ENCODE data around the gene MOV10L1.

The MOV10L1 gene

DNA sequence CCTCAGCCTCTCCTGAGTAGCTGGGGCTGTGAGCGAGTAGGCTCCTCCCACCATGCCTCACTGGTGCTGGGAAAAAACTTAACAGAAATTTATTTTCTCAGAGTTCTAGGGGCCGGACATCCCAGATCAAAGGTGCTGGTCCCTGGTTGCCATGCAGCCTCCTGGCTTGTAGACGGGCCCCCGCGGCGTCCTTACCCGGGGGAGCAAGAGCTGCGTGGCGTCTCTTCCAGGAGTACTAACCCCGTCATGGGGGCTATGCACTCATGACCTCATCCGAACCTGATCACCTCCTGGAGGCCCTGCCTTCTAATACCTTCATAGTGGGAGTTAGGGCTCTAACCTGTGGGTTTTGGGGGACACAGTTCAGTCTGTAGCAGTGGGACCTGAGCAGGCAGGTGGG, 98.5 kb downstream of the MOV10L1 start:
- Histone ChIP-seq H3K36me3 (ENCODE audit: insufficient read depth, low read length) (no peaks in the 10 kb centered on the region; the same call in 1 of the 2 replicates), H3K4me1 (ENCODE audit: insufficient read depth, low read length) (peaks cover 13% of the 10 kb centered on the region; the same call in 1 of the 2 replicates)

DNA sequence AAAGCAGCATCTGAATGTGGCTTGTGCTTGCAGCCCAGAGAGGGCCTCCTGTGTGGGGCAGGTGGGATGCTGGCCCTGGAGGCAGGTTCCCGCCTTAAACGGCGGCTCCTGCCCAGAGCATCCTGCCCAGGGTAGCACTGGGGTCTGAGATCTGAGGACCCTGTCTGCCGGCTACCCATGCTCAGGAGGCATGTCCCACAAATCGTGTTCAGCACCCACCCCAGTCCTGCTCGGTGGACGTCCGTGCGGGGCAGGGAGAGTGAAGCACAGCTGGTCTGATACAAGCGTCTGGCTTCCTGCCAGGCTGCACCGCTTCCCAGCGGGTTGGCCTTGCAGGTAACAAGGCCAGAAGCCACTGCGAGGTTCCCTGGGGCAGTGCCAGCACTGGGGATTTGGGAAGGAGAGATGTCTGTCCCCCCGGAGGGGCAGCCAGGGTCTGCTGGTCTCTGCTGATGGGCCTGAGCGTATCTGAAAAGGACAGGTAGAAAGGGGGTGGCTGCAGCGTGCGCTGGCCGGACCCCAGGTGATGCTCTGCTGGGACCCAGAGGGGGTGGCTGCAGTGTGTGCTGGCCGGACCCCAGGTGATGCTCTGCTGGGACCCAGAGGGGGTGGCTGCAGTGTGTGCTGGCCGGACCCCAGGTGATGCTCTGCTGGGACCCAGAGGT, 99.5 kb downstream of the MOV10L1 start:
- H3K36me3 ChIP-seq (ENCODE audit: insufficient read depth, low read length): no peaks in the 10 kb centered on the region; the same call in 1 of the 2 replicates
- H3K9ac ChIP-seq (ENCODE audit: low read depth, low read length): no peak overlapping the region
- H3K4me1 ChIP-seq (ENCODE audit: insufficient read depth, low read length): peaks cover 4% of the 10 kb centered on the region; the same call in 1 of the 2 replicates
- no peaks in the 10 kb centered on the region for H3K9me3 ChIP-seq (ENCODE audit: control insufficient read depth, insufficient read depth, low read length)

More for the DNA sequence above, 98.5 kb downstream of the MOV10L1 start:
- H3K9me3 ChIP-seq (ENCODE audit: control insufficient read depth, insufficient read depth, low read length): no peaks in the 10 kb centered on the region
- H3K9ac ChIP-seq (ENCODE audit: low read depth, low read length): no peak overlapping the region

DNA sequence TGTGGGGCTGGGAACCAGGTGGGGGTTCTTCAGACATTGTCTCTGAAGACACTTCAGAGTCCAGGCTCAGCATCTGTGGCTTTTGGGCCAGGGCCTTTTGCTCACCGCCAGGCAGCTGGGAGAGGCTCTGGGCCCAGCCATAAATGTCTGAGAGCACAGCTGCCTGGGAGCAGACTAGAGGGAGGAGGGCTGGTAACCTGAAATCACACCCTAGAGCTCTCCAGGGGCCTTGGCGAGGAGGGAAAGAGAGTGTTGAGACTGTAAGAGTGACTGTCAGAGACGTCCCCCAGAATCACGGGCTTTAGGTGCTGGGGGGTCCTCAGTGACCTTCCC, 100.0 kb downstream of the MOV10L1 start:
- Histone ChIP-seq H3K36me3 (ENCODE audit: insufficient read depth, low read length) (no peaks in the 10 kb centered on the region; the same call in 1 of the 2 replicates), H3K9me3 (ENCODE audit: control insufficient read depth, insufficient read depth, low read length) (no peaks in the 10 kb centered on the region), H3K4me1 (ENCODE audit: insufficient read depth, low read length) (peaks cover 4% of the 10 kb centered on the region; the same call in 1 of the 2 replicates), H3K9ac (ENCODE audit: low read depth, low read length) (peak overlapping the region; percentile 78; the same call in 1 of the 2 replicates)

DNA sequence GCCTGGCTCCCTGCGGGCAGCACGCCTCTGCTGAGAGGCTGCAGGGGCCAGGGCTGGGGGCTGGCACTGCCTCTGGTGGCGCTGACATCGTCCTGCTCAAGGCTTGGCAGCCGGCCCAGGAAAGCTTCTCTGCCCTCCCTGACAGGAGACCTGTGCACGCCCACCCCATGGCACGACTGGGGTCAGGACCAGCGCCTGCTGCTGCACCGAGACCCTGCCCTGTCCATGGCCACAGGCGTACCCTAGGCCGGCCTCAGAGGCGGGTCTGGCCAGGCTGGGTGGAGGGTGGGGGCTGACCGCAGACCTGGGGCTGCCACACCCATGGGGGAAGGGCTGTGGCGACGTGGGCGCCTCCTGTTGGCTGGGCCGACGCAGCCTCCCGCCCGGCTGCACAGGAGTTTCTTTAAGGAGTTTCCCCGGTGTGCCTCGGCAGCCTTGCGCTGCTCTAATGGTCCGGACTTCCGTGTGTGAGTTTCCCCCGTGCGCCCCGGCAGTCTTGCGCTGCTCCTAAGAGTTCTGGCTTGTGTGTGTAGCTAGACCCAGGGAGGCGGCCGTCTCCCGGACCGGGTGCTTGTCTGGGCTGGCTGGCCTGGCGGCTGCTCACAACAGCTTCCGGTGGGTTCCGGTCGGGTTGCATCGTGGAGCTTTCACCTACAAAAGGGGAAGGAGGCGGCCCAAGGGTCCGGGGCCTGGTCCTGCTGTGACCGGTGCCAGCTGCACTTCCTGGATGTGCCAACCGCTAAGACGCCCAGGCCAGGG, 100.6 kb downstream of the MOV10L1 start:
- Histone ChIP-seq H3K4me1 (ENCODE audit: insufficient read depth, low read length) (peaks cover 4% of the 10 kb centered on the region; the same call in 1 of the 2 replicates), H3K36me3 (ENCODE audit: insufficient read depth, low read length) (no peaks in the 10 kb centered on the region; the same call in 1 of the 2 replicates), H3K9me3 (ENCODE audit: control insufficient read depth, insufficient read depth, low read length) (no peaks in the 10 kb centered on the region), H3K9ac (ENCODE audit: low read depth, low read length) (peak overlapping the region; percentile 78)

DNA sequence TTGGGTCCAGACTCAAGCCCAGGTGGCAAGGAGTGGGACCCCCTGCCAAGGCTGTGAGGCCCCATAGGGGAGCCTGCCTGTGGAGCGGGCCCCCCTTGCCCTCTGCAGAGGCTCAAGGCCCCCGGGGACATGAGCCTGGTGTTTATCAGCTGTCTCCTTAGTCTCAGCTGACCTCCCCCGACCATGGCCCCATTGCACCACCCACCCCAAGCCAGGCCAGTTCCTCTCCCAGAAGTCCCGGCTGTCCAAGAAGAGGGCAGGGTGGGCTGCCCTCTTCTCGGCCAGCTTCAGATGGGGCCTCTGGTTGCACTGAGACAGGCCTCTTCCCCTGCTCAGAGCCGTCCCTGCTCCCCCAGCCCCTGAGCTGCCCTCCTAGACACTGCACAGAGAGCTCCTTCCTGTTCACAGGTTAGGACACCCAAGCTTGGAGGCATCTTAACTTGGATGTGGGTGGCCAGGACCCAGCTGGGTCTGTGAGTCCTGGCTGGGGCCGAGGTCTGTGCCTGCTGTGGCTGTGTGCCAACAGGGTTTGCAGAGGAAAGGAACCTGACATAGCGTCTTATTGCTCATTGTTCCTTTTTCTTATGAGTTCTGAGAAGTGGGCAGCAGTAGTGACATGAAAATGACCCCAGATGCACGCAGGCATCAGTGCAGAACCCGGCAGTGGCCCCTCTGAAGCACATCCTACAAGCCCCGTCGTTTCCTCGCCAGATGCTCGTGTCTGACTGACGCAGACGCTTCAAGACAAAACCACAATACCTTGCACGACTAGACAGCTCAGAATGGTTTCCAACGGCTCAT, 101.3 kb downstream of the MOV10L1 start:
- Histone ChIP-seq H3K36me3 (ENCODE audit: insufficient read depth, low read length) (no peaks in the 10 kb centered on the region; the same call in 1 of the 2 replicates), H3K9ac (ENCODE audit: low read depth, low read length) (peak overlapping the region; percentile 78), H3K4me1 (ENCODE audit: insufficient read depth, low read length) (peaks cover 4% of the 10 kb centered on the region; the same call in 1 of the 2 replicates), H3K9me3 (ENCODE audit: control insufficient read depth, insufficient read depth, low read length) (no peaks in the 10 kb centered on the region)

DNA sequence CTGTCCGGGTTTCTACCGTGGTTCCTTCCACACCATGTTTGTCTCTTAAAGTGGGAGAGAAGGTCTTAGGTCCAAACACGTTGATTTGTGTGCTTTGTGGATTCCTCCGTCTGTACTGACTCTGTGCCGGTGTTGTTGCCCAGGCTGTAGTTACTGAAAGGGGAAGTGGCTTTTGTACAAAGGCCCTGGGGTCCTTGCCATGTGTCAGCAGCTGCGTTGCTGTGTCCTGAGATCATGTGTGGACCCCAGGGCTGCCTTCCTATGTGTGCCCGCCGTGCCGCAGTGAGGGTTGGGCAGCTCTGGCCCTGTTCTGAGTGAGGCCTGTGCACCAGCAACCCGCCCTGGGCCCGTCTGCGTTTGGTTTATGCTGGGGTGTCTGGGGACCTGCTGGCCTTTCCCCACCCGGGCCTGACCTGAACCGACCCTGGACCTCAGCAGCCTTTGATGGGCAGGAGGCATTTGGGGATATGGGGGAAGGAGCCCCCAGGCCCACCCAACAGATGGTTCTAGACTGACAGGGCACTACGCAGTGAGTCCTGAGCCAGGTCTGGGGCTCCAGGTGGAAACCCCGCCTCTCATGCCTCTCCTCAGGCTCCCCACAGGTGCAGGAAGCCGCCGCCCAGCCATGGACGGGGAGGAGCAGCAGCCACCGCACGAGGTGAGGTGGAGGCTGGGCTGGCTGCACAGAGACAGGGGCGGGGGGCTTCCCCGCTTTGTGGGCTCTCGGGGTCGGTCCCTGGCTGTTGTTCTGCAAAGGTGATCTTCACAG, 102.8 kb downstream of the MOV10L1 start:
- no peaks in the 10 kb centered on the region; the same call in 1 of the 2 replicates for H3K36me3 ChIP-seq (ENCODE audit: insufficient read depth, low read length)
- peaks cover 4% of the 10 kb centered on the region; the same call in 1 of the 2 replicates for H3K4me1 ChIP-seq (ENCODE audit: insufficient read depth, low read length)
- H3K9me3 ChIP-seq (ENCODE audit: control insufficient read depth, insufficient read depth, low read length): no peaks in the 10 kb centered on the region
- no peak overlapping the region for H3K9ac ChIP-seq (ENCODE audit: low read depth, low read length)

DNA sequence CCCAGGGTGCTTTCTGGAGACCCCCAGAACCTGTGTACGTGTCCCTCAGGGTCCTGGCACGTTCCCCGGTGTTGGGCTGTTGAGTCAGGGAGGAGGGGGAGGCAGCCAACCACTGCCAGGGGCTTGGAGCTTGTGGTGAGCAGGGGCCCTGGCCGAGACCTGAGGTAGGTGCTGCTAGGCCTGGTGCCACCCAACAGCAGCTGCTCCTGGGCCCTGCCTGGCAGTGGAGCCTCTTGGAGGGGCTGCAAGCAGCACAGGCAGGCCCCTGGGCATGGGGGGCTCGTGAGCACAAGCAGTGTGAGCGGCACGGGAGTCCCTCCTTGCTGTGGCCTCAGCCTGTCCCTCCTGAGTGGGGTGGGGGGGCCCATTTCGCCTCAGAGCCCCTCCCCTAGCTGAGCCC, 103.8 kb downstream of the MOV10L1 start:
- Histone ChIP-seq H3K9ac (ENCODE audit: low read depth, low read length) (no peak overlapping the region), H3K36me3 (ENCODE audit: insufficient read depth, low read length) (no peaks in the 10 kb centered on the region; the same call in 1 of the 2 replicates), H3K4me1 (ENCODE audit: insufficient read depth, low read length) (peaks cover 4% of the 10 kb centered on the region; the same call in 1 of the 2 replicates), H3K9me3 (ENCODE audit: control insufficient read depth, insufficient read depth, low read length) (no peaks in the 10 kb centered on the region)

DNA sequence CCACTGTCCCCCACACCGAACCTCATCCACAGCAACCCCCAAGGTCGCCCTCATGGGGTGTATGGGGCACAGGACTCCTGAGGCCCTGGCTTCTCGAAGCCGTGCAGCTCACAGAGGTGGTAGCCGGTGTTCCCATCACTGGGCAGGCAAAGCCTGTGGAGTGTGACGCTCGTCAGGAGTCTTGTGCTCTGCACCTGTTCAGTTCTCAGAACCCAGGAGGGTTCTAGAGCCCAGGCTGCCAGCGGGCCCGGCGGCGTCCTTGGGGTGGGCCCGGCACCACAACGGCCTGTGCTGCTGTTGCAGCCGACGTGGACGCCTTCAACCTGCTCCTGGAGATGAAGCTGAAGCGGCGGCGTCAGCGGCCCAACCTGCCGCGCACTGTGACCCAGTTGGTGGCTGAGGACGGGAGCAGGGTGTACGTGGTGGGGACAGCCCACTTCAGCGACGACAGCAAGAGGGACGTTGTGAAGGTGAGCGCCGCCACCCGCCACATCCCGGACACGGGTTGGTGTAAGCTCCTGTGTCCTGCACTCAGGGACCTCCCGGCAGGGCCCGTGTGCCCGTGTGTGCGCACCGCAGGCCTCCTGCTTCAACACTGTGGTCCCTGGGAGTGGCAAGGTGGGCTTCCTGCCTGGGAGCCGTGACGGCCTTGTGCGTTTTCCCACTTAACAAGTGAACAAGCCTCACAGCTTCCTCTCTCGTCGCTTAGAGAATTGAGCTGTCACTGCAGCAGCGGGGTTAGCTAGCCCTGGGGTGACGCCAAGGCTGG, 104.4 kb downstream of the MOV10L1 start:
- Histone ChIP-seq H3K36me3 (ENCODE audit: insufficient read depth, low read length) (no peaks in the 10 kb centered on the region), H3K4me1 (ENCODE audit: insufficient read depth, low read length) (peaks cover 4% of the 10 kb centered on the region; the same call in 1 of the 2 replicates), H3K9ac (ENCODE audit: low read depth, low read length) (no peak overlapping the region), H3K9me3 (ENCODE audit: control insufficient read depth, insufficient read depth, low read length) (no peaks in the 10 kb centered on the region)

DNA sequence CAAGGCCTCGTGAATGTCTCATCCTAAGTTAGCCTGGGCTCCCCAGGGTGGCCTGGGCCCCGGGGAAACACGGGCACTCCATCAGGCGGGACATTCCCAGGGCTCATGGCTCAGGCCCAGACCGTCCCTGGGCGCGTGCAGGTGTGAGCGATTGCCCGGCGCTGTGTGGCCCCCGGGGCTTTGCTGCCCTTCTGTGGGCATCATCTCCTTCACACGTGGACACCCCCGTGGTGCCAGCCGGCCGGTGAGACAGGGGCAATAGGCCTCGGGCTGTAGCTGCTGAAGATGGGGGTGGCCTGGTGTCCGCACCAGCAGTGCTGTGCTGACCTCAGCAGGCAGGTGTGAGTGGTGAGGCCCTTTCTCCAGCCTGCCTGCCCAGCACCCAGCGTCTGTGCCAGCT, 106.5 kb downstream of the MOV10L1 start:
- Histone ChIP-seq H3K4me1 (ENCODE audit: insufficient read depth, low read length) (no peaks in the 10 kb centered on the region), H3K36me3 (ENCODE audit: insufficient read depth, low read length) (no peaks in the 10 kb centered on the region), H3K9me3 (ENCODE audit: control insufficient read depth, insufficient read depth, low read length) (no peaks in the 10 kb centered on the region), H3K9ac (ENCODE audit: low read depth, low read length) (no peak overlapping the region)

DNA sequence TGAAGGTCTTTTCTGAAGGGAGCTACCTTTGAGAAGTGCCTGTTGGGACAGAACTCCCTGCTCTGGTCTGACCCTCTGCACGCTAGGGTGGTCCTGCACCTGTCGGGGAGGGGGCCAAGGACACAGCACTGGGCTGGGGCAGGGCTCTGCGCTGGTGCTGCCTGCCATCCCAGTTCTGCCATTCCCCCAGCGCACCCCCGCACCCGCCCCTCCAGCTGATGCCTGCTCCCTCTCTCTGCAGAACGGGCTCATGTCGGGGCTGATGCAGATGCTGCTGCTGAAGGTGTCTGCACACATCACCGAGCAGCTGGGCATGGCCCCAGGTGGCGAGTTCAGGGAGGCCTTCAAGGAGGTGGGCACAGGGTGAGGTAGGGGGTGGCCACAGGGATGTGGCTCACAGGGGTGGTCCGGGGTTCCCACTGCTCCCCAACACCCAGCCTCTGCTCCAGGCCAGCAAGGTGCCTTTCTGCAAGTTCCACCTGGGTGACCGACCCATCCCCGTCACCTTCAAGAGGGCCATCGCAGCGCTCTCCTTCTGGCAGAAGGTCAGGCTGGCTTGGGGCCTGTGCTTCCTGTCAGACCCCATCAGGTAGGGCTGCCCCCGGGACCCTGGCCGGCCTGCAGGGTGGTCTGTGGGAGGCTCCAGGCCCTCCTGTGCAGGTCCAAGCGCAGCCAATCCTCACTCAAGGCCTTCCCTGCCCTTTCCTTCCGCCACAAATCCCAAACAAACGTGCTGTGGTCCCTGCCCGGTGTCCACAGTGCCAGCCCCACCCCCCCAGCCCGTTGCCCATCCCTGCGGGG, 107.4 kb downstream of the MOV10L1 start:
- no peaks in the 10 kb centered on the region for H3K36me3 ChIP-seq (ENCODE audit: insufficient read depth, low read length)
- H3K9me3 ChIP-seq (ENCODE audit: control insufficient read depth, insufficient read depth, low read length): no peaks in the 10 kb centered on the region
- no peak overlapping the region for H3K9ac ChIP-seq (ENCODE audit: low read depth, low read length)
- no peaks in the 10 kb centered on the region for H3K4me1 ChIP-seq (ENCODE audit: insufficient read depth, low read length)

DNA sequence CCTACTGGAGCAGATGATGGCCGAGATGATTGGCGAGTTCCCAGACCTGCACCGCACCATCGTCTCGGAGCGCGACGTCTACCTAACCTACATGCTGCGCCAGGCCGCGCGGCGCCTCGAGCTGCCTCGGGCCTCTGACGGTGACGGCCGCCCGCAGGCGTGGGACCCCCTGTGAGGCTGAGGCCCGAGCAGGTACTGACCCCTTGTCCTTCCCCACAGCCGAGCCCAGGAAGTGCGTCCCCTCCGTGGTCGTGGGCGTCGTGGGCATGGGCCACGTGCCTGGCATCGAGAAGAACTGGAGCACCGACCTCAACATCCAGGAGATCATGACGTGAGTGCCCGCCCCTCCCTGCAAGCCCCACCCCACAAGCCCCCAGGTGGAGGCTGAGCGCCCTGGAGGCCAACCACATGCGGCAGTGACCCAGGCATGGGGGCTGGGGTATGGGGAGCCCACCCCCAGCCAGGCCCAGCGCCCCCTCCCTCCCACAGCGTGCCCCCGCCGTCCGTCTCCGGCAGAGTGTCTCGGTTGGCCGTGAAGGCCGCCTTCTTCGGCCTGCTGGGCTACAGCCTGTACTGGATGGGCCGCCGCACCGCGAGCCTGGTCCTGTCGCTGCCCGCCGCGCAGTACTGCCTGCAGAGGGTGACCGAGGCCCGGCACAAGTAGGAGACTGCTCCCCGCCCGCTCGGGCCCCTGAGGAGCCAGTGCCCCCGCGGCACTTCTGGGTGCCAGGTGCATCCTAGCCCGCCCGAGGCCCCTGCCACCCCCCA, 108.2 kb downstream of the MOV10L1 start:
- H3K9me3 ChIP-seq (ENCODE audit: control insufficient read depth, insufficient read depth, low read length): no peaks in the 10 kb centered on the region
- no peaks in the 10 kb centered on the region for H3K4me1 ChIP-seq (ENCODE audit: insufficient read depth, low read length)
- no peak overlapping the region for H3K9ac ChIP-seq (ENCODE audit: low read depth, low read length)
- H3K36me3 ChIP-seq (ENCODE audit: insufficient read depth, low read length): no peaks in the 10 kb centered on the region

DNA sequence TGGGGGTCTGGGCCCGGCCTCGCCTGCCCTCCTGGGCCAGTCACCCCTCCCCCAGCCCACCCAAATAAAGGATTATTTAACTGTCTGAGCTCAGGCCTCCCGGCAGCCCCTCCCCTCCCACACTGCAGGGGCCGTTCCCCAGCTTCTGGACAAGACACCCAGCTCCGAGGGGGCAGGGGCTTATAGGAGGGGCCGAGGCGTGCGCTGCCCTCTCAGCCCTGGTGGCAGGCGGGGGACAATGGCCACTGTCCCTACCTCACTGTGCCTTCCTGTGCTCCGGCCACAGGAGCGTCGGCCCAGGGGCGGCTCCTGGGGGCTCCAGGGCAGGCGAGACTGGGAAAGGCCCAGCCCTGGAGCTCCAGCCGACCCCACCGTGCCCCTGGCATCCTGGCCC, 108.8 kb downstream of the MOV10L1 start:
- Histone ChIP-seq H3K4me1 (ENCODE audit: insufficient read depth, low read length) (no peaks in the 10 kb centered on the region), H3K9me3 (ENCODE audit: control insufficient read depth, insufficient read depth, low read length) (no peaks in the 10 kb centered on the region), H3K9ac (ENCODE audit: low read depth, low read length) (no peak overlapping the region), H3K36me3 (ENCODE audit: insufficient read depth, low read length) (no peaks in the 10 kb centered on the region)

Data from ES-I3 (cell line).